Measurements from ENCODE around the gene DCTD.

- no peak for TF ChIP-seq CTCF (IDR thresholded peaks at IDR 0.05; ENCODE audit: poor library complexity)
- no peak for TF ChIP-seq EZH2phosphoT487 (IDR thresholded peaks at IDR 0.05; ENCODE audit: low read depth, severe bottlenecking, unreplicated experiment)
Observed at GRCh38 chr4:182931691-182932345, 14.6 kb upstream of the DCTD start.
